Measurements from ENCODE around the gene STX11. TPM values are rescaled to one million over a fixed set of nuclear protein-coding genes. Genes with fewer than 3 reads are reported as not detected.
"Not testable (repeated sequence)": the region's sequence is repeated elsewhere in the genome, so short reads cannot be mapped to it uniquely, and the experiment has no call there.

STX11 gene
- total RNA-seq, 1 experiment from 2014 or later = 0.69 TPM

GRCh38 chr6:144132167-144132690 is 18.1 kb upstream of the STX11 start:
- H3K27ac ChIP-seq (ENCODE audit: low read depth, low read length); H3K4me3 ChIP-seq (replicated peaks in 1 of 2; ENCODE audit: low read depth in 1 of 2, low read length in 2 of 2); RAD21 ChIA-PET (ENCODE audit: low non-redundant PET in 1 of 2, low total read pairs in 2 of 2, uncharacterized antibody in 2 of 2, unreplicated experiment in 2 of 2); H3K79me2 ChIP-seq (ENCODE audit: insufficient read depth, low read length); H3K9ac ChIP-seq (ENCODE audit: low read length); DNase-seq (ENCODE audit: low read depth, low spot score); H3K27me3 ChIP-seq (ENCODE audit: insufficient read depth, low read length); BruUV-seq (replicated peaks); H3K36me3 ChIP-seq (ENCODE audit: control insufficient read depth in 1 of 2, insufficient read depth in 2 of 2, low read length in 2 of 2); H2AFZ ChIP-seq (ENCODE audit: low read depth, low read length, poor library complexity, severe bottlenecking); intact Hi-C loops (cut with micrococcal nuclease); H3K4me2 ChIP-seq (ENCODE audit: low read length); CTCF ChIA-PET; H3K9me3 ChIP-seq (ENCODE audit: control insufficient read depth in 1 of 2, insufficient read depth in 1 of 2, low read depth in 1 of 2, low read length in 2 of 2); H3K9me2 ChIP-seq (ENCODE audit: insufficient read depth); POLR2A ChIA-PET; H4K20me1 ChIP-seq (ENCODE audit: insufficient read depth); ATAC-seq: not testable (repeated sequence)
- H3K4me1 ChIP-seq (ENCODE audit: control insufficient read depth in 1 of 2, insufficient read depth in 2 of 2, low read length in 2 of 2) = peaks cover 0 to 13% of the 10 kb centered on the region in 2 experiments; a peak in 2 of 4 replicates

- H3K4me2 ChIP-seq (ENCODE audit: low read length) = no peak overlapping the region
- ATAC-seq = no peak
- no peak overlapping the region for H3K9ac ChIP-seq (ENCODE audit: low read length)
- POLR2A ChIA-PET = no interaction called here
- no peaks in the 10 kb centered on the region for H3K79me2 ChIP-seq (ENCODE audit: insufficient read depth, low read length)
- no peaks in the 10 kb centered on the region for H3K9me3 ChIP-seq (ENCODE audit: control insufficient read depth in 1 of 2, insufficient read depth in 1 of 2, low read depth in 1 of 2, low read length in 2 of 2)
- intact Hi-C loops (cut with micrococcal nuclease) = no loop called here
- no peak overlapping the region for H3K27ac ChIP-seq (ENCODE audit: low read depth, low read length)
- no peaks in the 10 kb centered on the region for H3K36me3 ChIP-seq (ENCODE audit: control insufficient read depth in 1 of 2, insufficient read depth in 2 of 2, low read length in 2 of 2)
- no peak for TF ChIP-seq CBX3 (IDR thresholded peaks at IDR 0.05; ENCODE audit: low read depth)
- no peak for TF ChIP-seq JUND (IDR thresholded peaks at IDR 0.05)
- TF ChIP-seq POLR2AphosphoS5 (IDR thresholded peaks at IDR 0.05; ENCODE audit: low read depth, low read length) = no peak
- no peak for TF ChIP-seq ZBTB33 (IDR thresholded peaks at IDR 0.05; ENCODE audit: extremely low read depth, insufficient replicate concordance, low read length)
- TF ChIP-seq ZNF274 (IDR thresholded peaks at IDR 0.05; ENCODE audit: low read depth, low read length) = no peak
- no peak for TF ChIP-seq REST (IDR thresholded peaks at IDR 0.05; ENCODE audit: low read depth)
- no peak for TF ChIP-seq ELF1 (IDR thresholded peaks at IDR 0.05; ENCODE audit: borderline replicate concordance, low read depth)
- TF ChIP-seq ATF3 (IDR thresholded peaks at IDR 0.05) = no peak
- TF ChIP-seq SIN3A (IDR thresholded peaks at IDR 0.05; ENCODE audit: low read depth) = no peak
- TF ChIP-seq EZH2 (IDR thresholded peaks at IDR 0.05) = no peak
- TF ChIP-seq MAX (IDR thresholded peaks at IDR 0.05) = no peak
- no peak for TF ChIP-seq SP1 (IDR thresholded peaks at IDR 0.05; ENCODE audit: low read depth)
- no peak for TF ChIP-seq CEBPB (IDR thresholded peaks at IDR 0.05; ENCODE audit: low read depth)
- CTCF ChIA-PET = no interaction called here
- DNase-seq (ENCODE audit: low read depth, low spot score) = no peak
- H3K4me1 ChIP-seq (ENCODE audit: control insufficient read depth in 1 of 2, insufficient read depth in 2 of 2, low read length in 2 of 2) = peaks cover 0 to 13% of the 10 kb centered on the region in 2 experiments; a peak in 2 of 4 replicates
- no peaks in the 10 kb centered on the region for H3K9me2 ChIP-seq (ENCODE audit: insufficient read depth)
- no peaks in the 10 kb centered on the region for H4K20me1 ChIP-seq (ENCODE audit: insufficient read depth)
- RAD21 ChIA-PET (ENCODE audit: low non-redundant PET in 1 of 2, low total read pairs in 2 of 2, uncharacterized antibody in 2 of 2, unreplicated experiment in 2 of 2) = no interaction called here
- H3K4me3 ChIP-seq (replicated peaks in 1 of 2; ENCODE audit: low read depth in 1 of 2, low read length in 2 of 2) = no peak overlapping the region
- no peak overlapping the region for H2AFZ ChIP-seq (ENCODE audit: low read depth, low read length, poor library complexity, severe bottlenecking)
- H3K27me3 ChIP-seq (ENCODE audit: insufficient read depth, low read length) = no peaks in the 10 kb centered on the region
- no TSS peak for BruUV-seq (replicated peaks)
These were observed 17.0 kb upstream of the STX11 start for GRCh38 chr6:144133225-144133821.
